Epithelial cell of proximal tubule (primary cell): Measurements from ENCODE around the gene TST. TPM values are rescaled to one million over a fixed set of nuclear protein-coding genes. Genes with fewer than 3 reads are reported as not detected.

Experiments
- DNase-seq: peaks from one replicate; pipeline ENCODE4 v3.0.0-alpha.2; 2011; ENCODE audit warnings: low read depth
- H3K4me3 ChIP-seq: 2 replicates; pipeline ENCODE4 v1.5.1; 2011; ENCODE audit warnings: low read depth, mild to moderate bottlenecking, low read length
- CTCF ChIP-seq: conservative IDR thresholded peaks from 2 replicates; pipeline ENCODE4 v1.5.1; 2012; ENCODE audit warnings: low read depth, mild to moderate bottlenecking, low read length
- total RNA-seq: library from RNA; depleted of rRNA; stranded (reverse); fragments of >200 nt; gene quantifications from 2 replicates; pipeline ENCODE4 v1.2.3, GENCODE V29; 2015

TST gene
- total RNA-seq, 1 donor from 2014 or later, result 66.9 TPM

- no peak overlapping the region for H3K4me3 ChIP-seq
- DNase-seq, result no peak
- no peak for TF ChIP-seq CTCF
These were observed 6.3 kb downstream of the TST start for GRCh38 chr22:37012956-37013355.

GRCh38 chr22:37012262-37012904, 6.9 kb downstream of the TST start:
- DNase-seq, result no peak
- no peak overlapping the region for H3K4me3 ChIP-seq
- no peak for TF ChIP-seq CTCF

GRCh38 chr22:37011472-37011871, 7.8 kb downstream of the TST start:
- TF ChIP-seq CTCF, result no peak
- no peak for DNase-seq
- H3K4me3 ChIP-seq, result no peak overlapping the region

GRCh38 chr22:37010976-37011375, 8.3 kb downstream of the TST start:
- H3K4me3 ChIP-seq, result no peak overlapping the region
- no peak for DNase-seq
- TF ChIP-seq CTCF, result no peak

- no peak for DNase-seq
- TF ChIP-seq CTCF, result no peak
- H3K4me3 ChIP-seq, result no peak overlapping the region
These were observed 9.1 kb downstream of the TST start for GRCh38 chr22:37010174-37010573.

GRCh38 chr22:37009490-37009889, 9.8 kb downstream of the TST start:
- no peak for DNase-seq
- no peak for TF ChIP-seq CTCF
- no peak overlapping the region for H3K4me3 ChIP-seq

GRCh38 chr22:37008365-37008764, 10.9 kb downstream of the TST start:
- no peak for TF ChIP-seq CTCF
- no peak overlapping the region for H3K4me3 ChIP-seq

More at GRCh38 chr22:37008365-37008764, 10.9 kb downstream of the TST start:
- DNase-seq, result no peak
